Stimulated activated naive B cell treated with anti-CD40 and anti-IgM and Interleukin-4, amounts not matched to agents 10 μg/mL and 1 μg/mL and 100 μg/mL, for 72 hours (primary cell): ENCODE results near the gene ZAP70.
"Not testable (repeated sequence)": the region's sequence is repeated elsewhere in the genome, so short reads cannot be mapped to it uniquely, and the experiment has no call there.

Experiments used
- ATAC-seq, 2 donors: fragments of 150-1000 bp; cut with Tn5 transposase; replicated peaks; 2 replicates each; pipeline ENCODE4 v1.10.0; 2021; ENCODE audit warnings: moderate library complexity in 1 of 2
- DNase-seq: peaks from one replicate; pipeline ENCODE4 v3.0.0; 2021
- H3K27ac Mint-ChIP-seq: one replicate; pipeline ENCODE4 v1.8.0; 2022; ENCODE audit warnings: mild to moderate bottlenecking, mixed read lengths
- H3K27me3 Mint-ChIP-seq, 2 donors: one replicate each; pipeline ENCODE4 v1.8.0; 2022; ENCODE audit warnings: mixed read lengths in 2 of 2
- H3K36me3 Mint-ChIP-seq, 2 donors: one replicate each; pipeline ENCODE4 v1.8.0; 2022; ENCODE audit warnings: mixed read lengths in 2 of 2, mild to moderate bottlenecking in 1 of 2
- H3K4me1 Mint-ChIP-seq, 2 donors: one replicate each; pipeline ENCODE4 v1.8.0; 2022; ENCODE audit warnings: mixed read lengths in 2 of 2, mild to moderate bottlenecking in 1 of 2
- H3K4me3 Mint-ChIP-seq, 2 donors: one replicate each; pipeline ENCODE4 v1.8.0; 2022; ENCODE audit warnings: mild to moderate bottlenecking in 2 of 2, mixed read lengths in 2 of 2, moderate library complexity in 1 of 2
- H3K9me3 Mint-ChIP-seq, 2 donors: one replicate each; pipeline ENCODE4 v1.8.0; 2022; ENCODE audit warnings: mixed read lengths in 2 of 2, mild to moderate bottlenecking in 1 of 2

Gene ZAP70

GRCh38 chr2:97713296-97714083 is at the start of gene ZAP70:
Gene ZAP70, plus strand, starts transcription at chr2:97713576. Its CDS starts 10,461 bp downstream, at chr2:97724037.
- ATAC-seq (peak; percentile 35 to 40), DNase-seq (no peak)
- H3K4me3 Mint-ChIP-seq = peak within 1 kb of the TSS; percentile 45 to 66
- peaks cover 26 to 32% of the 10 kb centered on the region in 2 donors for H3K4me1 Mint-ChIP-seq
- H3K36me3 Mint-ChIP-seq = no peaks in the 10 kb centered on the region
- H3K27ac Mint-ChIP-seq = peak within 1 kb of the TSS; percentile 96
- no peaks in the 10 kb centered on the region for H3K9me3 Mint-ChIP-seq
- H3K27me3 Mint-ChIP-seq = peaks cover 3 to 7% of the 10 kb centered on the region in 2 donors

DNA sequence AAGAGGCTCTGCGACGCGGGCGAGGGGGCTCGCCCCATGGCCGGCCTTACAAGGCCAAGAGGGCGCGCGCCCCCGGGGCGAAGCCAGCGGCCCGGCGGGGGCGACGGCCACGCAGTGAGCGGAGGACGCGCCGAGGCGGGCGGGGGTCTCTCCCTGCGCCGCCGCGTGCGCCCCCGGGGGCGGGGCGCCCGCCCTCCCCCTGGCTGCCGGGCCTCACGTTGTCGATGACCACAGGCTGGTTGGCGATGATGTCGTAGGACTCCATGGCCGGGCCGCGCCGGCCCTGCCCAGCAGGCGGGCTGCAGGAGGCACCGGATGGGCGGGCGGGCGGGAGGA is 49.8 kb upstream of the ZAP70 start:
- Mint-ChIP-seq H3K27ac (peak overlapping the region; percentile 98), H3K4me3 (peak overlapping the region; percentile 88 to 94)

DNA sequence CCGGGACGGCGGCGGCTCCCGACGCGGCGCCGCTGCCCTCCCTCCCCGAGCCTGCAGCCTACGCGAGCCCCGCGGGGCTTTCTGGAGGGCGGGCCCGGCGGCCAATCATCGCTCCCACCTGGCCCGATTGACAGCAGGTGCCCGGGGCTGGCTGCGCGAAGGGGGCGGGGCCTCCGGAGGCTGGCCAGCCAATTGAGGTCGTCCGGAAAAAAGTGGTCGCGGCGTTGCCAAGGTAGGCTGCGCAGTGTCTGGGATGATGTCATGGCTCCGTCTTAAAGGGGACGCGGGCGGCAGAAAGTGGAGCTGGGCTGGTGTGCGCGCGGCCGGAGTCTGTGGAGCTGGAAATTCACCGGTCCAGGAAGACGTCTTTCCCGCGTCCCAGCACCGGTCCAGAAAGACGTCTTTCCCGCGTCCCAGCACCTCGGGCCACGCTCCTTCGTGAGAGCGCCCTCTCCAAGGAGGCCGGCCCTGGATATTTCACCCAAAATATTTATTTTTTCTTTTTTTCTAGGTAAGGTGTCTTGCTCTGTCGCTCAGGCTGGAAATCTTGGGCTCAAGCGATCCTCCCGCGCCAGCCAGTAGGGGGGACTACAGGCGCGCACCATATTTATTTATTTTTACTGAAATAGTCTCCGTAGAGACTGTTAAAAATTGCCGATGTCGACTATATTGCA is 49.3 kb upstream of the ZAP70 start, which contains the start of gene ACTR1B:
TSS of gene ACTR1B (minus strand) at position 83 of the 674 bp plus-strand sequence. CDS start 154 bp downstream, outside the sequence.
- Mint-ChIP-seq H3K4me1 (peaks cover 22 to 29% of the 10 kb centered on the region in 2 donors), H3K27me3 (no peaks in the 10 kb centered on the region), H3K9me3 (no peaks in the 10 kb centered on the region), H3K36me3 (peaks cover 10 to 23% of the 10 kb centered on the region in 2 donors), H3K4me3 (peak within 1 kb of the TSS; percentile 88 to 94), H3K27ac (peak within 1 kb of the TSS; percentile 98)
- DNase-seq (peak; percentile 98), ATAC-seq (peak; percentile 84 to 86)

More for the DNA sequence above, 49.8 kb upstream of the ZAP70 start:
- no peak for ATAC-seq
- Mint-ChIP-seq H3K36me3 (peaks cover 12 to 26% of the 10 kb centered on the region in 2 donors), H3K4me1 (peaks cover 22 to 29% of the 10 kb centered on the region in 2 donors), H3K9me3 (no peaks in the 10 kb centered on the region), H3K27me3 (no peaks in the 10 kb centered on the region)
- DNase-seq = no peak

DNA sequence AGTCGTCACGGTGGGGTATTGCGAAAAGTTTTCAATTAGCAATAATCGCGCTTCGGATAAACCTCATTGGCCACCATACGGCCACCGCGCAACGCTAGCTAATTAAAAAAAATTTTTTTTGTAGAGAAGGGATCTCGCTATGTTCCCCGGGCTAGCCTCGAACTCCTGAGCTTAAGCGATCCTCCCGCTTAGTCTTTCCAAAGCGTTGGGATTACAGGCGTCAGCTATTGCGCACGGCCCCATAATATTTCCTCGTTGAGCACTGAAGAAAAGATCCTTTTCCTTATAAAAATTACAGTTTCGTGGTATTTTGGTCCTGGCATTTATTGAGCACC is 48.8 kb upstream of the ZAP70 start:
- Mint-ChIP-seq H3K4me3 (peak overlapping the region; percentile 86 to 88), H3K4me1 (peaks cover 22 to 29% of the 10 kb centered on the region in 2 donors), H3K9me3 (no peaks in the 10 kb centered on the region), H3K36me3 (peaks cover 9 to 23% of the 10 kb centered on the region in 2 donors), H3K27ac (peak overlapping the region; percentile 93), H3K27me3 (no peaks in the 10 kb centered on the region)
- ATAC-seq (no peak), DNase-seq (no peak)

DNA sequence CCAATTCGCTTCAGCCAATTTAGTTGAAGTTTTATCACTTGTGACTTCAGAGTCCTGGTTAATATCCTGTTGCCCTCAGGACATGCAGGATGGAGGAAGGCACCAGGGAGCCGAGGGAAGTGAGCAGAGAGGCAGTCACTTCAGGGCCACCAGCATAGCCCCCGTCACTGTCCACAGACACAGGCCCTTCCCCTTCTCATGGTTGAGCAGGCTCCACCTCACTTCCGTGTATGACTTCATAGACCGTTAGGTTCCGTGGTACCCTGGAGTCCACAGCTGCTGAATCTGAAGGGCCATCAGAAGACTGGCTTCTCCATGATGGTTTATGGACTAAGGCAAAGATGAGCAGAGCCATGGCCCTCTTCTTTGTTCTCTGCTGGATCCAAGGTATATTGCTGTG is 43.9 kb upstream of the ZAP70 start, which contains the start of gene C2orf92:
TSS of gene C2orf92 (plus strand) at position 266 of the 400 bp plus-strand sequence. CDS start at position 342, 76 bp downstream.
- Mint-ChIP-seq H3K36me3 (peaks cover 2 to 11% of the 10 kb centered on the region in 2 donors), H3K4me3 (peak within 1 kb of the TSS in 1 of 2 donors; percentile 22), H3K4me1 (peaks cover 12 to 14% of the 10 kb centered on the region in 2 donors), H3K27me3 (no peaks in the 10 kb centered on the region), H3K27ac (peak within 1 kb of the TSS; percentile 31), H3K9me3 (no peaks in the 10 kb centered on the region)
- ATAC-seq (no peak), DNase-seq (no peak)

DNA sequence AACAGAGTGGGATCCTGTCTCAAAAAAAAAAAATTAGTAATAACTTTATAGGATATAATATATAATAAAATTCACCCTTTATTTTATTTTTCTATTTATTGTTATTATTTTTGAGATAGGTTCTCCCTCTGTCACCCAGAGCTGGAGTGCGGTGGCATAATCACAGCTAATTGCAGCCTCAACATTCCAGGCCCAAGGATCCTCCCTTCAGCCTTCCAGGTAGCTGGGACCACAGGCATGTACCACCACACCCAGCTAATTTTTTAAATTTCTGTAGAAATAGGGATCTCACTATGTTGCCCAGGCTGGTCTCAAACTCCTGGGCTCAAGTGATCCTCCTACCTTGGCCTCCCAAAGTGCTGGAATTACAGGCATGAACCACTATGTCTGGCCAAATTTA is 42.9 kb upstream of the ZAP70 start:
- no peak overlapping the region for H3K4me3 Mint-ChIP-seq

GRCh38 chr2:97671526-97671925 is 41.9 kb upstream of the ZAP70 start:
- Mint-ChIP-seq H3K27me3 (no peaks in the 10 kb centered on the region), H3K27ac (no peak overlapping the region), H3K36me3 (peaks cover 2 to 11% of the 10 kb centered on the region in 2 donors), H3K4me1 (peaks cover 18 to 19% of the 10 kb centered on the region in 2 donors), H3K9me3 (no peaks in the 10 kb centered on the region), H3K4me3 (no peak overlapping the region)
- no peak for DNase-seq
- no peak for ATAC-seq

More for the DNA sequence above, 42.9 kb upstream of the ZAP70 start:
- ATAC-seq = no peak
- H3K4me1 Mint-ChIP-seq = peaks cover 18 to 19% of the 10 kb centered on the region in 2 donors
- no peaks in the 10 kb centered on the region for H3K27me3 Mint-ChIP-seq
- peaks cover 2 to 11% of the 10 kb centered on the region in 2 donors for H3K36me3 Mint-ChIP-seq
- no peak overlapping the region for H3K27ac Mint-ChIP-seq
- DNase-seq = no peak
- H3K9me3 Mint-ChIP-seq = no peaks in the 10 kb centered on the region

DNA sequence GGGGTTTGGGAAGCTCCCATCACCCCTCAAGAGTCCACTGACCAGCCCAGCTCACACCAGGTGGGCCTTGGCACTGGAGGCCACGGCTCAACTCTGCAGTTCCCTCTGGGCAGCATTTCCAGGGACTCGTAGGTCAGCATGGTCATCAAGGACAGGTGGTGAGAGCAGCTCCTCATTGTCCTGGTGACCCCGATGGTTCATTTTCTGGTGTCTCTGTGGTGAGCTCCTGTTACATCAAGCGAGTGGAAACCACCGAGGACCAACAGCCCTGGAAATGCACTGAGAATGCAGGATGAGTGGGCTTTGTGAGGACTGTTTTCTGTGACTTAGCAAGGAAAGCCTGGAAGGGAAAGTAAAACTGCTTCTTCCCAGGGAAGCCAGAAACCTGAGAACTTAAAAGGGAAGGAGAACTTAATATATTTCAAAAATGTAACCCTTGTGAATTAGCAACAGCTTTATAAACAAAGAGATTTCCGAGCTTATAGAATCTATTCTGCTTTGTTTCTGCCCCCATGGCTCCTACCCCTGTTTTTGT is 40.7 kb upstream of the ZAP70 start:
- H3K27ac Mint-ChIP-seq = peak overlapping the region; percentile 69
- not testable (repeated sequence) for H3K4me3 Mint-ChIP-seq, H3K9me3 Mint-ChIP-seq, DNase-seq, ATAC-seq, H3K36me3 Mint-ChIP-seq, H3K27me3 Mint-ChIP-seq
- peaks cover 18 to 19% of the 10 kb centered on the region in 2 donors for H3K4me1 Mint-ChIP-seq

DNA sequence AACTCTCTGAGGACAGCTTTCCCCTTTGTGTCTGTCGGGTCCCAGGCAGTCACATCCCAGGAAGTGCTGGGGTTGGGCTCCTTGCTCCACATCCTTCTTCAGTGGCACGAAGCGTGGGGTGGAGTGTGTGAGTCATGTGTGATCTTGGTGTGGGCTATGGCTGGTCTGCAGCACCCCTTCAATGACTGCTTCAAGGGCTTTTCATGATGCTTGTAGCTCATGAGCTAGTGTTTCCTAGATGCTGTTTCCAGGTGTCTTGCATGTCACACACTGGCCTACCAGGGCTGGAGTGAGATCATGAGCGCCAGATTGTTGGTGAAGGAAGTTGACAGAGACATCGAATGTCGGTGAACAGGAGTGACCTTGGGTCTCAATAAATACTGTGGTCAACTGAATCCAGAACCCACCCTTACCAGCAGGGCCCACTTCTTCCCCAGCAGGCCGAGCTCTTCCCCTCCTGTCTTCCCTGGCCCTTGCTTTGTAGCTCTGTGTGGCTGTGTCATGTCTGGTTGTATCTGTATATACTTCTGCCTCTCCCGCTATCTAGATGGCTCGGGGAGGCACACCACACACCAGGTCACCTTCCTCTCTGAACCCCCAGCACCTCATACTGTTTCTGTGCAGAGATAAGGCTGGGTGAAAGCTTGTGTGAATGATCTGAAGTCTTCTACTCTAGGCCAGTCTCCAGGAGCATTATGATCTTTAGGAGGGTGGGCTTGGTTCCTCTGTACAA is 40.0 kb upstream of the ZAP70 start:
- H3K4me3 Mint-ChIP-seq = peak overlapping the region; percentile 22 to 47
- peaks cover 18 to 19% of the 10 kb centered on the region in 2 donors for H3K4me1 Mint-ChIP-seq
- peak overlapping the region; percentile 93 for H3K27ac Mint-ChIP-seq
- H3K27me3 Mint-ChIP-seq = no peaks in the 10 kb centered on the region
- H3K9me3 Mint-ChIP-seq = no peaks in the 10 kb centered on the region
- peak; percentile 48 to 49 for ATAC-seq
- no peak for DNase-seq
- H3K36me3 Mint-ChIP-seq = peaks cover 2% of the 10 kb centered on the region in 2 donors

DNA sequence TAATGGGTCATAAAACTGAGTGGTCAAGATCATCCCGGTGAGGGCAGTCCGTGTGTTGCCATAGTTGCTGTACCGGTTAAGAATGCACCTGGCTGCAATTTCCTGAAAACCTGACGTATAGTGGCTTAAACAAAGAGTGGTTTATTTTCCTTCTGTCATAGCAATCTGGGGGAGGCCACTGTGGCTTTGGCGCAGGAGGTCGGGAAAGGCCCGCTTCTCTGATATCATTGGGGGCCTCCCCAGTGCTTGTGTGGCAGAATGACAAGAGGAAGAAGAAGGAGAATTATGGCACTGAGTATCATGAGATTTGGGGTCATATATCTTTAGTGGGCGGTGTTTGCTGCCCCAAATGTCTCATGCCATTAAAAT is 39.5 kb upstream of the ZAP70 start:
- peaks cover 0 to 2% of the 10 kb centered on the region in 2 donors for H3K36me3 Mint-ChIP-seq
- peak overlapping the region; percentile 93 for H3K27ac Mint-ChIP-seq
- H3K9me3 Mint-ChIP-seq = no peaks in the 10 kb centered on the region
- H3K27me3 Mint-ChIP-seq = no peaks in the 10 kb centered on the region
- peak overlapping the region; percentile 22 to 47 for H3K4me3 Mint-ChIP-seq
- ATAC-seq = peak; percentile 86 to 91
- DNase-seq = peak; percentile 37
- peaks cover 18 to 19% of the 10 kb centered on the region in 2 donors for H3K4me1 Mint-ChIP-seq

GRCh38 chr2:97675430-97676113 is 37.8 kb upstream of the ZAP70 start:
- ATAC-seq (no peak), DNase-seq (no peak)
- no peak overlapping the region for H3K4me3 Mint-ChIP-seq
- peaks cover 18 to 19% of the 10 kb centered on the region in 2 donors for H3K4me1 Mint-ChIP-seq
- H3K27me3 Mint-ChIP-seq = no peaks in the 10 kb centered on the region
- no peak overlapping the region for H3K27ac Mint-ChIP-seq
- peaks cover 0 to 4% of the 10 kb centered on the region in 2 donors for H3K9me3 Mint-ChIP-seq
- H3K36me3 Mint-ChIP-seq = peaks cover 0 to 2% of the 10 kb centered on the region in 2 donors

DNA sequence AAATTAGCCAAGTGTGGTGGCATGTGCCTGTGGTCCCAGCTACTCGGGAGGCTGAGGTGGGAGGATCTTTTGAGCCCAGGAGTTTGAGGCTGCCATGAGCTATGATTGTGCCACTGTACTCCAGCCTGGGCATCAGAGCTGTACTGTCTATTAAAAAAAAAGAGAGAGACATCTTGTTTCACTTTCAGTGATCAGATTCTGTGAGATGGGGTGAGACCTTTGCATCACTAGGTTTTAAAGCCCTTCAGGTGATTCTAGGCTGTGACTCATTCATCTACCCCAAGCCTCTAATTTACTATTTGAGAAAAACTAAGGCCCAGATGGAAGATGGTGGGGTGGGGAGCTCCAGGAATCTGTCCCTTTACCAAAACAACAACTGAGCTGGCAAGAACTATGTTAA is 36.8 kb upstream of the ZAP70 start:
- ATAC-seq (no peak), DNase-seq (no peak)
- H3K9me3 Mint-ChIP-seq = peaks cover 0 to 4% of the 10 kb centered on the region in 2 donors
- H3K27ac Mint-ChIP-seq = no peak overlapping the region
- no peak overlapping the region for H3K4me3 Mint-ChIP-seq
- peaks cover 0 to 2% of the 10 kb centered on the region in 2 donors for H3K36me3 Mint-ChIP-seq
- peaks cover 18 to 19% of the 10 kb centered on the region in 2 donors for H3K4me1 Mint-ChIP-seq
- H3K27me3 Mint-ChIP-seq = no peaks in the 10 kb centered on the region

GRCh38 chr2:97677480-97677879 is 35.9 kb upstream of the ZAP70 start:
- H3K4me3 Mint-ChIP-seq = no peak overlapping the region
- ATAC-seq (no peak), DNase-seq (no peak)
- no peaks in the 10 kb centered on the region for H3K27me3 Mint-ChIP-seq
- H3K27ac Mint-ChIP-seq = no peak overlapping the region
- H3K9me3 Mint-ChIP-seq = peaks cover 0 to 4% of the 10 kb centered on the region in 2 donors
- peaks cover 0 to 2% of the 10 kb centered on the region in 2 donors for H3K36me3 Mint-ChIP-seq
- peaks cover 18 to 19% of the 10 kb centered on the region in 2 donors for H3K4me1 Mint-ChIP-seq
